ENCODE measurements around the gene C1orf116. TPM values are rescaled to one million over a fixed set of nuclear protein-coding genes. Genes with fewer than 3 reads are reported as not detected.

The C1orf116 gene
- total RNA-seq, 1 experiment from 2014 or later: 0.09 TPM

DNA sequence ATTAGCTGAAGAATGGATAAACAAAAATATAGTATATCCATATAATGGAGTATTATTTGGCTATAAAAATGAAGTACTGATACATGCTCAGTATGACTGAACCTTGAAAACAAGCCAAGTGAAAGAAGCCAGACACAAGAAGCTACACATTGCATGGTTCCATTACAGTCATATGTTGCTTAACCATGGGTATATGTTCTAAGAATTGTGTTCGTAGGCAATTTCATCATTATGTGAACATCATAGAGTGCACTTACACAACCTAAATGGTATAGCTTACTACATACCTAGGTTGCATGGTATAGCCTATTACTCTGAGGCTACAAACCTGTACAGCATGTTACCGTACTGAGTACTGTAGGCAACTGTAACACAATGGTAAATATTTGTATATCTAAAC lies 33.7 kb downstream of the C1orf116 start:
- BruUV-seq (replicated peaks): no TSS peak
- no peak overlapping the region for H3K27ac ChIP-seq (ENCODE audit: low read depth, low read length, poor library complexity, severe bottlenecking)
- H3K4me3 ChIP-seq (ENCODE audit: low read depth, low read length, poor library complexity, severe bottlenecking): no peak overlapping the region
- TF ChIP-seq, protein P1, sequence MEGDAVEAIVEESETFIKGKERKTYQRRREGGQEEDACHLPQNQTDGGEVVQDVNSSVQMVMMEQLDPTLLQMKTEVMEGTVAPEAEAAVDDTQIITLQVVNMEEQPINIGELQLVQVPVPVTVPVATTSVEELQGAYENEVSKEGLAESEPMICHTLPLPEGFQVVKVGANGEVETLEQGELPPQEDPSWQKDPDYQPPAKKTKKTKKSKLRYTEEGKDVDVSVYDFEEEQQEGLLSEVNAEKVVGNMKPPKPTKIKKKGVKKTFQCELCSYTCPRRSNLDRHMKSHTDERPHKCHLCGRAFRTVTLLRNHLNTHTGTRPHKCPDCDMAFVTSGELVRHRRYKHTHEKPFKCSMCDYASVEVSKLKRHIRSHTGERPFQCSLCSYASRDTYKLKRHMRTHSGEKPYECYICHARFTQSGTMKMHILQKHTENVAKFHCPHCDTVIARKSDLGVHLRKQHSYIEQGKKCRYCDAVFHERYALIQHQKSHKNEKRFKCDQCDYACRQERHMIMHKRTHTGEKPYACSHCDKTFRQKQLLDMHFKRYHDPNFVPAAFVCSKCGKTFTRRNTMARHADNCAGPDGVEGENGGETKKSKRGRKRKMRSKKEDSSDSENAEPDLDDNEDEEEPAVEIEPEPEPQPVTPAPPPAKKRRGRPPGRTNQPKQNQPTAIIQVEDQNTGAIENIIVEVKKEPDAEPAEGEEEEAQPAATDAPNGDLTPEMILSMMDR (conservative IDR thresholded peaks at IDR 0.05; ENCODE audit: low read depth, low read length): no peak
- no peak for TF ChIP-seq EZH2 (IDR thresholded peaks at IDR 0.05; ENCODE audit: borderline replicate concordance, low read depth, low read length, poor library complexity, severe bottlenecking)
- no peaks in the 10 kb centered on the region for H3K9me3 ChIP-seq (ENCODE audit: low read depth, low read length, poor library complexity, severe bottlenecking)
- H3K4me1 ChIP-seq (ENCODE audit: insufficient read depth, low read length, poor library complexity, severe bottlenecking): no peaks in the 10 kb centered on the region
- ChIA-PET CTCF (no interaction called here), POLR2A (ENCODE audit: low non-redundant PET) (no interaction called here)
- intact Hi-C loops (cut with micrococcal nuclease; ENCODE audit: unreplicated experiment): no loop called here
- no peaks in the 10 kb centered on the region for H3K36me3 ChIP-seq (ENCODE audit: insufficient read depth, low read length, poor library complexity, severe bottlenecking)
- DNase-seq (ENCODE audit: low spot score): no peak
- H3K27me3 ChIP-seq (replicated peaks; ENCODE audit: insufficient read depth, low read depth, low read length, poor library complexity): peaks cover 56% of the 10 kb centered on the region

DNA sequence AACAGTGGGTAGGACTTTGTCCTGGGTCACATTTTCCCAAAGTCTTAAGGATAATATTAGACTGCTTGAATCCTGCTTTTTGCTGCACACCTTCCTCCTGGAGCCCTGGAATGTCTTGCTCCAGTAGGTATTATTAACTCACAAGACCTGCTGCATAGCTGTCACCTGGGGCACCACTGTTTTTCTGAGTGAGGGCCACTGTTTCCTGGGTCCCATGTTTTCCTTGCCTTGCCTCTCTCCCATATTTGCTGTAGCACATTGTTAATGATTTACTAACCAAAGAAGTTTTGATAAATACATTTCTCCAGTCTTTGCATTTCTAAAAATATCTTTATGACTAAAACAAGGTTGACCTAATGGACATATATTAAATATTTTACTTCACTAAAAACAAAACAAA lies 39.8 kb downstream of the C1orf116 start:
- ChIA-PET CTCF (no interaction called here), POLR2A (ENCODE audit: low non-redundant PET) (no interaction called here)
- intact Hi-C loops (cut with micrococcal nuclease; ENCODE audit: unreplicated experiment): no loop called here
- Histone ChIP-seq H3K9me3 (ENCODE audit: low read depth, low read length, poor library complexity, severe bottlenecking) (no peaks in the 10 kb centered on the region), H3K27ac (ENCODE audit: low read depth, low read length, poor library complexity, severe bottlenecking) (no peak overlapping the region), H3K4me3 (ENCODE audit: low read depth, low read length, poor library complexity, severe bottlenecking) (no peak overlapping the region), H3K4me1 (ENCODE audit: insufficient read depth, low read length, poor library complexity, severe bottlenecking) (no peaks in the 10 kb centered on the region), H3K27me3 (replicated peaks; ENCODE audit: insufficient read depth, low read depth, low read length, poor library complexity) (peaks cover 67% of the 10 kb centered on the region), H3K36me3 (ENCODE audit: insufficient read depth, low read length, poor library complexity, severe bottlenecking) (no peaks in the 10 kb centered on the region)
- no TSS peak for BruUV-seq (replicated peaks)
- TF ChIP-seq, protein P1 (conservative IDR thresholded peaks at IDR 0.05; ENCODE audit: low read depth, low read length): no peak
- no peak for TF ChIP-seq EZH2 (IDR thresholded peaks at IDR 0.05; ENCODE audit: borderline replicate concordance, low read depth, low read length, poor library complexity, severe bottlenecking)
- no peak for DNase-seq (ENCODE audit: low spot score)

DNA sequence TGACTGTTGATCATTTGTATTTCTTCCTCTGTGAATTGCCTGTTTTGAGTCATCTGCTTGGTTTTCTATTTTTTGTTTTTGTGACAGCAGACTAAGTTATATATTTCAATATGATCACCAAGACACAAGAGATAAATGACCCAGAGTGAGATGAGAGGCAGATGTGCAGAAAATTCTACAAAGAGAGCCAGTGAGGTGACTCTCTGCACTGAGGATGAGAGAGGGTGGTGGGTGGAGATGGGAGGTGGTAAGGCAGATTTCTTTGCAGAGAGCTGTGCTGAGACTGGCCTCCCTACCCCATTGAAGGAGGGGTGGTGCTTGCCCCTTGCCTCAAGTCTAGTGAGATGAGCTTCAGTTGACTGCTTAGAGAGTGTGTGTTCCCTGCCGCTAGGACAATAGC lies 44.7 kb downstream of the C1orf116 start:
- CTCF ChIA-PET: no interaction called here
- H3K36me3 ChIP-seq (ENCODE audit: insufficient read depth, low read length, poor library complexity, severe bottlenecking): no peaks in the 10 kb centered on the region
- no peak for DNase-seq (ENCODE audit: low spot score)
- BruUV-seq (replicated peaks): no TSS peak
- intact Hi-C loops (cut with micrococcal nuclease; ENCODE audit: unreplicated experiment): loop anchor here (10.0 kb wide), 2 partner anchors 353 to 513 kb away; partner anchors contain the start of genes DYRK3 and IKBKE
- no peak overlapping the region for H3K4me3 ChIP-seq (ENCODE audit: low read depth, low read length, poor library complexity, severe bottlenecking)
- POLR2A ChIA-PET (ENCODE audit: low non-redundant PET): no interaction called here
- no peaks in the 10 kb centered on the region for H3K9me3 ChIP-seq (ENCODE audit: low read depth, low read length, poor library complexity, severe bottlenecking)
- H3K27me3 ChIP-seq (replicated peaks; ENCODE audit: insufficient read depth, low read depth, low read length, poor library complexity): peaks cover 68% of the 10 kb centered on the region
- TF ChIP-seq EZH2 (IDR thresholded peaks at IDR 0.05; ENCODE audit: borderline replicate concordance, low read depth, low read length, poor library complexity, severe bottlenecking): no peak
- TF ChIP-seq, protein P1 (conservative IDR thresholded peaks at IDR 0.05; ENCODE audit: low read depth, low read length): no peak
- no peaks in the 10 kb centered on the region for H3K4me1 ChIP-seq (ENCODE audit: insufficient read depth, low read length, poor library complexity, severe bottlenecking)
- no peak overlapping the region for H3K27ac ChIP-seq (ENCODE audit: low read depth, low read length, poor library complexity, severe bottlenecking)

Data from A673 (cell line).